SKM-1 treated with dmso at 0.1 percent for 144 hours (cell line): ENCODE measurements around the gene CNOT6.

Experiments
- DNase-seq: peaks from one replicate; lab custom pipeline; 2025; ENCODE audit not compliant: unreplicated experiment; lab: John Stamatoyannopoulos, UW

The CNOT6 gene

DNA sequence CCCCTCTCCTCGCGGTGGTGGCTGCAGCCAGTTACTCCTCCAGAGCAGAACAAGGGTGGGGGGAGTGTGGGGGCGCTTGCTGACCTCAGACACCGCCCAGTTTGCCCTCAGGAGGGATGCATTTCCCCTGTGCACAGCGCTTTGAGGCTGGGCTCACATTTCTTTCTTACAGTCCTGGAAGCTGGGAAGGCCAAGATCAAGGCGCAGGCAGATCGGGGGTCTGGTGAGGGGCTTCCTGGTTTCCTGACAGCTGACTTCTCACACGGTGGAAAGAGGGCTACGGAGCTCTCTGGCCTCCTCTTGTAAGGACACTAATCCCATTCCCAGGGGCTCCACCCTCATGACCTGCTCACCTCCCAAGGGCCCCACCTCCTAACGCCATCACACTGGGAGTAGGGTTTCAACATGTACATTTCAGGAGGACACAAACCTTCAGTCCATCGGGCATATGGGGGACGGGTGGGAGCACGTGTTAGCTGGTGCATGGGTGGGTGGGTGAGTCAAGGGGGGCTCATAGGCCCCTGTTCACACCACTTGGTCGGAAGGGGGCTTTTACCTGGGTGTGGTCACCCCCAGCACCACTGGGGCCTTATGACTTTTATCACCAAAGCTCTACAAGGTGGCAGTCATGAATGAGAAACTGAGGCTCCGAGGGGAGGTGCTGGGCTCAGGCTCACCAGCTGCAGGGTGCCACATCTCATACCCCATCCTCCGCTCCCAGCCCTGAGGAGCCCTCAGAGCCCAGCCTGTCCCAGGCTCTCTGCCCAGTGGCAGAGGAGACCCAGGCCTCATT is 104.8 kb downstream of the CNOT6 start:
- DNase-seq, result no peak

DNA sequence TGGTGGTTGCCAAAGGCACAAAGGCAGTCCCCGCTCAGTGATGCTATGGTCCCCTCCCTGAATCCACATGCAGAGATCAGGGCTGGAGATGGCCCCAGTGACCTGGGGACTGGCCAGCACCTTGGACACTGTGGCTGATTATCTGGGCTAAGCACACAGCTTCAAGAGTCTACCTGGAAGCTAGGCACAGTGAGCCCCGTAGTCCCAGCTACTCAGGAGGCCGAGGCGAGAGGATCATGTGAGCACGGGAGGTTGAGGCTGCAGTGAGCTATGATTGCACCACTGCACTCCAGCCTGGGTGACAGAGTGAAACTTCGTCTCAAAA is 105.4 kb downstream of the CNOT6 start:
- no peak for DNase-seq

GRCh38 chr5:180599981-180600553 is 105.9 kb downstream of the CNOT6 start:
- DNase-seq, result no peak

DNA sequence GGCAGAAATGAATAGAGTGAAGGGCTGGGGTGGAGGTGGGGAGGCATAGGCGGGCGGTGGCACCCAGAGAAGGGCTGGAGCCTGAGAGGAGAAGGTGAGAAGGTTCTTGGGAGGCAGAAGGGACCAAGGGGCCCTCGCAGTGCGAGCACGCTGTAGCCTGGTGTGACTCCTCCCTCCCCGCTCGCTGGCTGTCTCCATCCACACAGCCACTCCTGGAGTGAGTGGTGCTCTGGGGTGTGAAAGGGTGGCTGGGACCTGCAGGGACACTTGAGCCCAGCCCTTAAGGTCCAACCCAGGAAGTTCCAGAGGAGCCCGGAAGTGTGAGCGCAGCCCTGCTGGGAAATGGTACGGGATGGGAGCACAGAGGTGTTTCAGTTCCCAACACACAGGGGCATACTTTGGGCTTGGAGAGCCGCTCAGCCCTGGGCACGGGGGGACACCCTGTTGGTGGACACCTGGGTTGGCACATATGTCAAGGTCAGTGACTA is 106.4 kb downstream of the CNOT6 start:
- DNase-seq, result no peak

- no peak for DNase-seq
Observed at GRCh38 chr5:180601591-180602480, 107.7 kb downstream of the CNOT6 start.

DNA sequence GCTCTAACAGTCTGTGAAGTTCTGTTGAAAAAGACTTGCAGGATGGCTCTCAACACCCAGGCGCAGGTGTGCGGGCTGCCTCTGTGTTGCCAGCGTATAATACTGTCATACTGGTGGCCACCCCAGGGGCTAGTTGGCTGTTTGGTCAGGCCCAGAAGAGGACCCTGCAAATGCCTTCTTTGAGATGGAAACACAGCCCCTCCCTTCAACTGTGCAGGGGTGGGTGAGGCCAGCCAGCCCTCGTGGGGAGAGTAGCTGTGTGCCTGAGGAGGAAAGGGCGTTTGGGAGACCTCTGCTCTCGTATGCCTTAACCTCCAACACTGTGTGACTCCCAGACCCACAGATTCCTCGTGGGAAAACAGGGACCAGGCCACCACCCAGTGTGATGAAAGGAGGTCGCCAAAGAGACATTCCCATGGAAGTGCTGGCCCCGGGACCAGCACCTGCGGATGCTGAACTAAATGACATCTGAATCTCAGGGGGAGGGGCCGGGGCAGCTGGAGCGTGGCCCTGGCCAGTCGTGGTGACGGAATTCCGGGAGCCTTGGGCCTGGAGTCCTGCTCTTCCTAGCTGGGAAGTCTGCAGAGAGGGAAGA is 108.4 kb downstream of the CNOT6 start:
- DNase-seq, result no peak

DNA sequence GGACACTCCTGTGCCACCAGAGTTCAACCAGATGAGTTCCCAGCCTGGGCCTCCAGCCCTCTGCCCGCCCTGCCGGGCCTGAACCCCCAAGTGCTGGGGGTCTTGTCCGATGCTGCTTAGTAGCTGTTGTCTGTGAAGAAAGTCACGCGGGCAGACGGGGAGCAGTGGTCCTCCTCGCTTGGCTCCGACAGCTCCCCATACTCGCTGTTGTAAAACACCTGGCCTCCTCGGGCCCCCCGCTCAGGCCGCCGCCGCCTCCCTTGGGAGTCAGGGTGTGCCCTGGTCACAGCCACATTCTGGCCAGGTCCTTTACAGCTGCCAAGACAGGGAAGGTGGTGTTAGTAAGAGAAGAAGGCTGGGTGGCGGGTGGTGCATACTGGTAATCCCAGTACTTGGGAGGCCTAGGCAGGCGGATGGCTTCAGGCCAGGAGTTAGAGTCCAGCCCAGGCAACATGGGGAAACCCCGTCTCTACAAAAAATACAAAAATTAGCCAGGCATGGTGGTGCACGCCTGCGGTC is 109.0 kb downstream of the CNOT6 start:
- no peak for DNase-seq

DNA sequence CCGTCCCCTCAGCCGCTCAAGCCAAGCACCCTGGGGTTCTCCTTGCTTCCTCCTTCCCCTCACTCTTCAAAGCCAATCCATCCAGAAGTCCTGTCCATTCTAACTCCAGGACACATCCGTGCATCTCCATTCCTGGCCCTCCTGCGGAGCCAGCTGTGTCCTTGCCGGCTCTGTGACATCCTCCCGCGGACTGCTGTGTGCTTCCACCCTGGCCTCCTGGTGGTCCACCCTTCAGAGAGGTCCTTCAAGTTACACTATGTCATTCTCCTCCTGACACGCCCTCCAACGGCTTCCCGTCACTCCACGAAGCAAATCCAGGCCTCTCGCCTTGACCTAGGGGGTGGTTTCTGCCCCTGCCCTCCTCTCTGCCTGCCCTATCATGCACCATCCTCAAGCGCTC is 110.1 kb downstream of the CNOT6 start:
- DNase-seq, result no peak

- DNase-seq, result peak; percentile 50
Observed at GRCh38 chr5:180605554-180606214, 111.5 kb downstream of the CNOT6 start.

DNA sequence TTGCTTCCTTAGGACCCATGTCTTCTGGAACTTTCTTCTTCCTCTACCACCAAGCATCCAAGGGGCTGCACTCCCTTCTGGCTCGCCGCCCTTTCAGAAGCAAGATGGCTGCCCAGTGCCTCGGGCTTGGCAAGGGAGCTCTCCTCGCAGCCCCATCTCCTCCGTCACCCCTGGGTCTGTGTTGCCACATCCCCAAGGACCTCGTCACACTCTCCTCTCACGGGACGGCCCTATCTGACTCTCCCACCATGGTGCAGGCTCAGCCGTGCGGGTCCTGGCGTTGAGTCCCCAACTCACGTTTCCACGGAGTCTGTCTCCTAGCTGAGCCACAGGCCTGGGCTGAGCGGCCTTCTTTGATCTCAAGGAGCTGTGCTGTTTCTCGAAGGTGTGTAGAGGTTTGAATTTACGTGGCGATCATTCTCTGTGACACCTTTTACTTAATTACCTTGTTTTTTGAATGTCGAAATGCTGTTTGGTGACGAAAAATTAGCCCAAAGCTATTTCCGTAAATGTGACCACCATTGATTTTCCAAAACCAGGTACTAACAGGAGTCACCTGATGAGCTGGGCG is 112.1 kb downstream of the CNOT6 start:
- no peak for DNase-seq

DNA sequence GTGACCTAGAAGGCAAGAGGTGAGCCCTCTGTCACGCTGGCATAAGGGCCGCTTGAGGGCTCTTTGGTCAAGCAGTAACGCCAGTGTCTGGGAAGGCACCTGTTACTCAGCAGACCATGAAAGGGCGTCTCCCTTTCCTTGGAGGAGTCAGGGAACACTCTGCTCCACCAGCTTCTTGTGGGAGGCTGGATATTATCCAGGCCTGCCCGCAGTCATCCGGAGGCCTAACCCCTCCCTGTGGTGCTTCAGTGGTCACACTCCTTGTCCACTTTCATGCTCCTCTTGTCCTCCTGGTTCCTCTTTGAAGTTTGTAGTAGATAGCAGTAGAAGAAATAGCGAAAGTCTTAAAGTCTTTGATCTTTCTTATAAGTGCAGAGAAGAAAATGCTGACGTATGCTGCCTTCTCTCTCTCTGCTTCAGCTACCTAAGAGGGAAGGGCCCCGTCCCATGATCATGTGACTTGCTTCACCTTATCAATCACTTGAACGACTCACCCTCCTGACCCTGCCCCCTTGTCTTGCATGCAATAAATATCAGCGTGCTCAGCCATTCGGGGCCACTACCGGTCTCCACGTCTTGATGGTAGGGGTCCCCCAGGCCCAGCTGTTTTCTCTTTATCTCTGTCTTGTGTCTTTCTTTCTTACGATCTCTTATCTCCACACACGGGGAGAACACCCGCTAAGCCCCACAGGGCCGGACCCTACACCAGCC is 113.8 kb downstream of the CNOT6 start:
- DNase-seq, result no peak

- DNase-seq, result no peak
Observed at GRCh38 chr5:180608572-180609310, 114.6 kb downstream of the CNOT6 start.

GRCh38 chr5:180609386-180609785 is 115.2 kb downstream of the CNOT6 start:
- no peak for DNase-seq

DNA sequence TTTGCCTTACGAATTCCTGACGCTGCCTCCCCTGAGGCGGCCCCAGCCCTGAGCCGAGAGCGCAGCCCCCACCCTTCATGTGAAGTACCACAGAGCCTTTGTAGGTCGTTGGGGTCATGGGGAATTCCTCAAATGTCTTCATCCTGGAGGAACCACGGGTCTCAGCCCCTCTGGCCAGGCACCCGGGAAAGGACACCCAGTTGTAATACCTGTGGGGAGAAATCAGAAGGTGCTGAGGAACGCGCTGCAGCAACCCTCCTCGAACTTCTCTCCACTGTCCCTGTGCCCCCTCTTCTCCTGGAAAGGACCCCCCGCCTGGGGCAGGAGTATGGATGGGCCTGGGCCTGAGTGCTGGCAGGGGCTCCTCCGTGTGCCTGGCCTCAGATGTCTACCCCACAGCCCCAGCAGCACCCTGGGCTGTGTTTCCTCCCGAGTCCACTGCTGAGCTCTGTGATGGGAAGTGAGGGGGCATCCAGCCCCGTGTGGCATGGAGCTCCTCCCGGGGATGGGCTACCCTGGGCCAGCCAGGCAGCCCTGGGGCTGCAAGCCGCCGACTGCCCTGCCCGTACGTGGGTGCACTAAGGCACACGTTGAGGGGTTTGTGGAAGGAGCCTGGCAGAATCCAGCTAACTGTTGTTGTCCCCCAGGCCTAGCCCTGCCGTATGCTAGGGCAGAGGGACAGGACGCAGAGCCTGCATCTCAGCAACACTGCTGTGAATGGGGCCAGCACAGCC is 115.8 kb downstream of the CNOT6 start:
- DNase-seq, result no peak

DNA sequence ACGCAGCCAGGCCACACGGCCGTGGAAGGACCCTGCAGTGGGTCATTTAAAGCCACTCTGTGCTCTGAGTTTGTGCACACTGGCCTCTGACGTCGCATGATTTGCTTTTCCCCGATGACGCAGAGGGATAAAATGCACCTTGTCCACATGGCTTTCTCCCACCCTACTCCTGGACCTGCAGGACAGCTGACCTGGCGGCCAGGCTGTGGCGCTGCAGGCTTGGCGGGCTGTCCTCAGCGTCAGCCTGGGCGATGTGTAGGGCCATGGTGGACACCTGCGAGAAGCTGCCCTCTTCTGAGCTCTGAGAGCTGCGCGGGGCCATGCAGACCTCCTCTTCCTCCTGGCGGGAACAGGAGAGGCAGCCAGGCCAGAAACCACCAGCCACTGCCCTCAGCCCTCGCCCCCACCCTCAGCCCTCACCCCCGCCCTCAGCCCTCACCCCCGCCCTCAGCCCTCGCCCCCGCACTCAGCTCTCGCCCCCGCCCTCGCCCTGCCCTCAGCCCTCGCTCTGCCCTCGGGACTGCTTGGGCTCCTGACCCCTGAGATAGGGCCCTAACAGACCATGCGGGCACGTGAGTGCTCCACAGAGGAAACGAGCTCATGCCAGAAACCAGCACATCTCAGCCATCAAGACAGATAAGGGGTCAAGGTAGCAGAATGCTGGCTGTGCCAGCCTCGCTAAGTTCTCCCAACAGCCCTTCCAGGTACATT is 117.1 kb downstream of the CNOT6 start:
- no peak for DNase-seq

GRCh38 chr5:180612683-180613082 is 118.5 kb downstream of the CNOT6 start:
- no peak for DNase-seq

DNA sequence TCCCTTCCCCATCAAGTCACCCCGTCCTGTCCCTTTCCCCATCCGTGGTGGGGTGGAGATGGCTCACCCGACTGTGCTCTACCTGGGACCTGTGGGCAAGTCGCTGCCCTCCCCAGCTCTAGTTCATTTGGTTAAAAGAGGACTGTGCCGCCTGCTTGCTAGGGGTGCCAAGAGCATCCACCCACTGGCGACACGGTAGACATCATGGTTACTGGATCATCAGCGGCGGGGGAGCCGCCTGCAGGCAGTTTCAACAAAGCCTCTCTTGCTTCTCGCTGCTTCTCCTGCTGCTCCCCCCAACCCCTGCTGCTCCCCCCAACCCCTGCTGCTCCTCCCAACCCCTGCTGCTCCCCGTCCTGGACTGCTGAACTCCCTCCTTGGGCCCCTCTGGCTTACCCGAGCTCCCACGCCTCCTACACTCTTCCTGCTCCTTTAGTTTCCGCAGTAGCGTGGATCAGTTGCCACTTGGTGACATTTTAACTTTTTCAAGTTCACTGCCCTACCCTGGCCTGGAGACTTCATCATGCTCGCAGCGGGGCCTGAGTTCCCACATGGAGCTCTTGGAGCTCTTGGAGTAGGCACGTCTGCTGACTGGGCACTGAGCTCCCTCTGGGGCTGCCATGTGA is 119.1 kb downstream of the CNOT6 start:
- no peak for DNase-seq
